HG03025 (cell line): ENCODE measurements around the gene KIAA1328.
A peak's percentile ranks its signal among the peaks of the same experiment; 100 is the strongest.

Experiments
- ATAC-seq: cut with Tn5 transposase; IDR thresholded peaks from one replicate; pipeline ENCODE4 v1.9.1; 2021; ENCODE audit warnings: mild to moderate bottlenecking, moderate library complexity; ENCODE audit not compliant: unreplicated experiment, low FRiP score

Gene KIAA1328

GRCh38 chr18:36821681-36822080 is 7.2 kb upstream of the KIAA1328 start:
- ATAC-seq, result no peak

GRCh38 chr18:36825526-36825925 is 3.4 kb upstream of the KIAA1328 start:
- no peak for ATAC-seq

- ATAC-seq, result no peak
These were observed 2.4 kb upstream of the KIAA1328 start for GRCh38 chr18:36826556-36826955.

GRCh38 chr18:36828157-36828629 is 734 bp upstream of the KIAA1328 start:
- peak; percentile 3 for ATAC-seq

GRCh38 chr18:36829362-36830157 is 633 bp downstream of the KIAA1328 start:
- ATAC-seq, result no peak

GRCh38 chr18:36830158-36830495 is 1.2 kb downstream of the KIAA1328 start:
- ATAC-seq, result no peak

- ATAC-seq, result no peak
These were observed 2.2 kb downstream of the KIAA1328 start for GRCh38 chr18:36831139-36831538.

GRCh38 chr18:36833120-36833519 is 4.2 kb downstream of the KIAA1328 start:
- ATAC-seq, result no peak

- ATAC-seq, result no peak
These were observed 7.0 kb downstream of the KIAA1328 start for GRCh38 chr18:36835927-36836326.

- no peak for ATAC-seq
These were observed 10.9 kb downstream of the KIAA1328 start for GRCh38 chr18:36839835-36840234.

- ATAC-seq, result no peak
These were observed 14.3 kb downstream of the KIAA1328 start for GRCh38 chr18:36843199-36843598.

- ATAC-seq, result no peak
These were observed 14.9 kb downstream of the KIAA1328 start for GRCh38 chr18:36843784-36844183.

GRCh38 chr18:36848609-36849008 is 19.7 kb downstream of the KIAA1328 start:
- no peak for ATAC-seq

- ATAC-seq, result no peak
These were observed 20.5 kb downstream of the KIAA1328 start for GRCh38 chr18:36849288-36850006.

- no peak for ATAC-seq
These were observed 21.7 kb downstream of the KIAA1328 start for GRCh38 chr18:36850527-36851201.

- no peak for ATAC-seq
These were observed 22.3 kb downstream of the KIAA1328 start for GRCh38 chr18:36851202-36851590.

- ATAC-seq, result no peak
These were observed 27.9 kb downstream of the KIAA1328 start for GRCh38 chr18:36856815-36857214.

GRCh38 chr18:36862182-36862581 is 33.3 kb downstream of the KIAA1328 start:
- ATAC-seq, result no peak

GRCh38 chr18:36867056-36867455 is 38.1 kb downstream of the KIAA1328 start:
- no peak for ATAC-seq

- ATAC-seq, result no peak
These were observed 42.9 kb downstream of the KIAA1328 start for GRCh38 chr18:36871801-36872200.

GRCh38 chr18:36872329-36872728 is 43.4 kb downstream of the KIAA1328 start:
- no peak for ATAC-seq
